CD4-positive, alpha-beta T cell treated with Interleukin-15 for 1 hour (primary cell): ENCODE measurements around the gene SLC16A6.
"Not testable (repeated sequence)": the region's sequence is repeated elsewhere in the genome, so short reads cannot be mapped to it uniquely, and the experiment has no call there.

Source experiments
- DNase-seq: peaks from one replicate; pipeline ENCODE4 v3.0.0-alpha.2; 2020

The SLC16A6 gene, protein sequence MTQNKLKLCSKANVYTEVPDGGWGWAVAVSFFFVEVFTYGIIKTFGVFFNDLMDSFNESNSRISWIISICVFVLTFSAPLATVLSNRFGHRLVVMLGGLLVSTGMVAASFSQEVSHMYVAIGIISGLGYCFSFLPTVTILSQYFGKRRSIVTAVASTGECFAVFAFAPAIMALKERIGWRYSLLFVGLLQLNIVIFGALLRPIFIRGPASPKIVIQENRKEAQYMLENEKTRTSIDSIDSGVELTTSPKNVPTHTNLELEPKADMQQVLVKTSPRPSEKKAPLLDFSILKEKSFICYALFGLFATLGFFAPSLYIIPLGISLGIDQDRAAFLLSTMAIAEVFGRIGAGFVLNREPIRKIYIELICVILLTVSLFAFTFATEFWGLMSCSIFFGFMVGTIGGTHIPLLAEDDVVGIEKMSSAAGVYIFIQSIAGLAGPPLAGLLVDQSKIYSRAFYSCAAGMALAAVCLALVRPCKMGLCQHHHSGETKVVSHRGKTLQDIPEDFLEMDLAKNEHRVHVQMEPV

DNA sequence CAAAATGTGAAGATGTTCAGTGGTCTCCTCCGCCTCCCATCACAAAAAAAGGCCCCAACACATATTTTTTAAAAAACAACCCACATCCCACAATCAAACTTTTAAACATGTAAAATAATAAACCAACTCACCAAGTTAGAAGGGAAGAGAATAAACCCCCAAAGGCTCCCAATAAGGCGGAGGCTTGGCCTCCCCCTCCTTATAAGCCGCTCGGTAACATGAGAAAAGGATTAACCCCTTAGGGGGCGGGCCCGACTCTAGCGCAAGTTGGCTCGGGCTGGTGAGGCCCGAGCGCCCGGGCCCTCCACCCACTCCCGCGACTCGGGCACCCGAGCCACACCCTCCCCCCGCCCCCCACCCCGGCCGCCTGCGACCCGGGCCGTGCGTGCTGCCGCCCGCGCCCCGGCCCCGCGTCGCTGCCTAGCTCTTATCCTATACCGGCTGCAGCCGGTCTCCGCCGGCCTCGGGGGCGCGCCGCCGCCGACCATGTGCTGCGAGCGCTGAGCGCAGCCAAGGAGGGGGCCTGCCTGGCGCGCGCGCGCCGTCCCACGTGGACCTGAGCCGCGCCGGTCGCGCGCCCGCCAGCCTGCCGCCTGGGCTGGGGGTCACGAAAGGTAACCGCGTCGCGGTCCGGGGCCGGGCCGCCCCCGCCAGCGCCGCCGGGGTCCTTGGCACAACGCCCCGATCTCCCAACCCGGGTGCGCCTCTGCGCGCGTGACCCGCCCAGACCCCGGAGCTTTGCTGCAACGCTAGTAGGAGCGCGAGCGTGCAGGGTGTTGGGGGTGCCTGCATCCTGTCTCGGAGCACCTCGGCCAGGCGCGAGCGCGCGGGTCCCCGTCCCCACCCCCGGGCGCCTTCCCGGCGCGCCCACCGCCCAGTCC lies at the start of gene SLC16A6, which contains the start of gene ARSG:
Gene SLC16A6, minus strand, starts transcription at position 173 of the 881 bp plus-strand sequence. CDS start 12,807 bp downstream, outside the sequence.
Gene ARSG, plus strand, starts transcription at position 541 of the 881 bp plus-strand sequence. CDS start 15,999 bp downstream, outside the sequence.
- peak; percentile 86 for DNase-seq

DNA sequence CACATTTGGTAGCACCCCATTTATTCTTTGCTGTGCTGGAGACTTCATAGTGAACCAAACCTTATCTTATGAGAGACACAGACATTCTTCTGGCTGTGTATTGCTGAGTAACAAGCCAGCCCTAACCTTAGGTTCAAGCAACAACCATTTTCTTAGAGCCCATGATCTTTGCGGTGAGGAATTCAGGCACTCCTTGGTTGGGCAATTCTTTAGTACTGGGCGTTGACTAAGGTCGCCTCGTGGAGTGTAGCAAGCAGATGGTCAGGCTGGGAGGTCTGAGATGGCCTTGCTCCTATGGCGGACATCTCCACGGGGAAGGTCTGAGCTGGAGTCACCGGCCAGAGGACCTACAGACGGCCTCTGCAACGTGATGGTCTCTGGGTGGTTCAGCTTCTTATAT lies 43.5 kb upstream of the SLC16A6 start:
- DNase-seq: no peak

DNA sequence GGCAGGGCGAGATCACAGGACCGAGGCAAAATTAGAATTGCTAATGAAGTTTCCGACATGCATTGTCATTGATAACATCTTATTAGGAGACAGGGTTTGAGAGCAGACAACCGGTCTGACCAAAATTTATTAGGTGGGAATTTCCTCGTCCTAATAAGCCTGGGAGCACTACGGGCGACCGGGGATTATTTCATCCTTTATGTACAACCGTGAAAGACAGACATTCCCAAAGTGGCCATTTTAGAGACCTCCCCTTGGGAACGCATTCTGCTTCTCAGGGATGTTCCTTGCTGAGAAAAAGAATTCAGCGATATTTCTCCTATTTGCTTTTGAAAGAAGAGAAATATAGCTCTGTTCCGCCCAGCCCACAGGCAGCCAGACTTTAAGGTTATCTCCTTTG lies 41.0 kb upstream of the SLC16A6 start:
- not testable (repeated sequence) for DNase-seq

DNA sequence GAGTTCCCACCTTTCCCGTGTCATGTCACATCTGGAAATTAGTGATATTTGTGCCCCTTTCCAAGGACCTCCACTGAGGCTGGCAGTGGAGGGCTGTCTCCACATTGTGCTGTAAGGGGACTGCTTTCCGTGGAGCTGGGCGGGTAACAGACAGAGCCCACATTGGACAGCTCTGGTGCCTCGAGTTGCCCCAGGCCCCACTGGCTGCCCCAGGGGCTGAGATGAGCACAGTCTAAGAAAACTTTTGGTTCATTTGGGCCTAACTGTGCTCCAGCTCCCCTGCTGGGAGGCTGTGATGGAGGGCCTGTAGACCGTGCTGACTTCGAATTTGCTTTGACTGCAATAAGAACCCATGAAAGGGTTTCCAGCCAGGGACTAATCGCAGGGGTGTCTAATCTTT lies 38.4 kb upstream of the SLC16A6 start:
- DNase-seq: no peak

DNA sequence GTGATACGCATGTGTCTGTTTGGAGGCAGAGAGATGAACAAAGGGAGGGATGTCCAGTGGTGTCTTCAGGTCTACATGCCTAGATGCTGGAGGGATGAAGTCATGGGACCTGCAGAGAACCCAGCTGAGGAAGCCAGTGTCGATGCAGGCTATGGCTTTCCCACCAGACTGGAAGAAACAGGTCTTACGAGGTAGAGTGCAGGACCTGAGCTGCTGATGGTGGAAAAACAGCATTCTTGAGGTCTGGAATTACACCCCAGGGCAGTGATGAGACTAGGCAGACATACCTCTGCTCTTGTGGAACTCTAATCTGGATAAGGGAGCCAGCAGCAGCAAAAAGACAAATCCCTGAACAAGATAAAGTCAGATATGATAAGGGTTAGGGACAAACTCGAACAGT lies 37.7 kb upstream of the SLC16A6 start:
- no peak for DNase-seq

DNA sequence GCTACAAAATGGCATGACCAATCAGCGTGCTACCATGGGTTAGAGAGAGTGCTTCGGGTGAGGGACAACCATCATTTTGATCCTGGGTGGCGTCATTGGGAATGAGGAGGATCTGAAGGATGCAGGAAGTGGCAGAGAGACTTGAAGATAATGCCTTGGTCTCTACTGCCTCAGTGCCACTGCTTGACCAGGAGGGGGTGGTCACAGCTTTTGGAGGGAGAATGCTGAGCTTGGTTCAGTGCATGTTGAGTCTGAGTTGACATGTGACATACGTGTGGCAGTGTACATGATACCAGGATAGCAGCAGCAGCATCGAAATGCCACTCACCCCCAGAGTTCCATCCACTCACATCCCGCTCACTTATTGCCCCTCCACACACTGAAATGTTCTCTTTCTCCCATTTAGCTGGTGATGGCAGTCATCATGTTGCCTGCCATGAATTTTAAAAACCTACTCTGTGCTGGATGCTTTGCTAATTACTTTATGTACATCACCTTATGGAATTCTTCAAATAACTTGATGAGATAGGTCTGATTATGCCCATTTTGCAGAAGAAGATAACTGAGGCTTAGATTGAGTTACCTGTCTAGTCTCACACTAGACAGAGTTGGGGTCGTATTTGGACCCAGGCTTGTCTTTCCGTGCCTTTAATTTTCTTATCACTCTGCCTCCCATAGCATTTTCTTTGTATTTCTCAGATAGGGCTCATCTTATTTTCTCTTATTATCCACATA lies 37.1 kb upstream of the SLC16A6 start:
- no peak for DNase-seq

DNA sequence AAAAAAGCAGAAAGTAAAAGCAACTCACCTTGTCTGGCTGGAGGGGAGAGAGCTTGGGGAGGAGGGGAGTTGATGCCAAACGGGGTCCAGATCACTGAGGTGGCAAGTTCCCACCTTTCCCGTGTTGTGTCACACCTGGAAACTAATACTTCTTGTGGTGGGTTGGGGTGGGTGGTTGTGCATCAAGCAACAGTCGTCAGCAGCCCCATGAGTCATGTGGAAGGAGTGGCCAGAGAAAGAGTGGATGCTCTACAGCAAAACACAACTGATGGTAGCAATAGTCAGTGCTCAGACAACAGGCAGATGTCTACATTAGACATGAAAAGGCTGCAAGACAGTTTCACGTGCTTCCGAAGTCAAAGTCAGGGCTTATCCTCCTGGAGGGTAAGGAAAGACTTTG lies 35.8 kb upstream of the SLC16A6 start:
- DNase-seq: no peak

DNA sequence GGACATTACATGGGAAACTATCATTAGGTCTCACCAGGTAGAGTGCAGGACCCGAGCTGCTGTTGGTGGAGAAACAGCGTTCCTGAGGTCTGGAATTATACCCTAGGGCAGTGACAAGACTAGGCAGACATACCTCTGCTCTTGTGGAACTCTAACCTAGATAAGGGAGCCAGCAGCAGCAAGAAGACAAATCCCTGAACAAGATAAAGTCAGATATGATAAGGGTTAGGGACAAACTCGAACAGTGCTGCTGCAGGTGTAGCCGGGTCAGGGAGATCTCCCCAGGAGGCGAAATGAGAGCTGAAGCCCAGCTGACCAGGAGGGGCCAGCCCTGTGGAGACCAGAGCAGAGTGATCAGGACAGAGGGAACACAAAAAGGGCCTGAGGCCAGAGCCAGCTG lies 35.0 kb upstream of the SLC16A6 start:
- no peak for DNase-seq

DNA sequence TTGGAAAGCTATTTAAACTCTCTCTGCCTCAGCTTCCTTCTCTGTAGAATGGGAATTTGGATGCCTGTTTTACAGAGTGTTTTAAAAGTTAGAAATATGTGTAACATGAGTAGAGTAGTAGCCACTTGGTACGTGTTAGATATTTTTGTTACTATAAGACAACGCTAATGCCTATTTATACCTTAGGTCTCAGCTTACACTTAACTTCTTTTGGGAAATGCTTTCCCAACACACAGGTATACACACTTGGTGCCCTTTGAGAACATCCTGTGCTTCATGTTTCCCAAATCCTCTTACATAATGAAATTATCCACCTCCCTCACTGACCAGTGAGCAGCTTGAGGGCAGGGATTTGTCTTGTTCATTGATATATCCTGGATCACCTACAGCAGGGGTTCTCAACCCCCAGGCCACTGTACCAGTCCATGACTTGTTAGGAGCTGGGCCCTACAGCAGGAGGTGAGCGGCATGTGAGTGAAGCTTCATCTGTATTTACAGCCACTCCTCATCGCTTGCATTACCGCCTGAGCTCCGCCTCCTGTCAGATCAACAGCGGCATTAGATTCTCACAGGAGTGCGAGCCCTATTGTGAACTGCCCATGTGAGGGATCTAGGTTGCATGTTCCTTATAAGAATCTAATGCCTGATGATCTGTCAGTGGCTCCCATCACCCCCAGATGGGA lies 33.9 kb upstream of the SLC16A6 start:
- DNase-seq: no peak

DNA sequence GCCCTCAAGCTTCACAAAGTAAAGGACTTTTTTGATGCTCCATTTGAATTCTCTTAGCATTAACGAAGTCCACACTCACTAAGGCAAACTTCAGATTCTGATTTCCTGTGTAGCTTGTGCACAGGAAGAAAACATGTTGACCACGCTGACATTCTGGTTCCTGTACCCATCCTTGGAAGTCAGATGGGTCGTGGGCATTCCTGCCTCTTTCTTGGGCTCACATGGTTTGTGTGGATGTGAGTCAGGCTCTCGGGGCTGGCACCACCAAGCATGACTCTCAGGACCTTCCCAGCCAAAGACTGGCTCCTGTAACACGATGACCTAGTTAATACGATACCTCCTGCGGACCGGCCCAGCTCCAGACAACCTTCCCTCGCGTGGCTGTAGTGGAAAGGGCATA lies 33.2 kb upstream of the SLC16A6 start:
- DNase-seq: no peak

DNA sequence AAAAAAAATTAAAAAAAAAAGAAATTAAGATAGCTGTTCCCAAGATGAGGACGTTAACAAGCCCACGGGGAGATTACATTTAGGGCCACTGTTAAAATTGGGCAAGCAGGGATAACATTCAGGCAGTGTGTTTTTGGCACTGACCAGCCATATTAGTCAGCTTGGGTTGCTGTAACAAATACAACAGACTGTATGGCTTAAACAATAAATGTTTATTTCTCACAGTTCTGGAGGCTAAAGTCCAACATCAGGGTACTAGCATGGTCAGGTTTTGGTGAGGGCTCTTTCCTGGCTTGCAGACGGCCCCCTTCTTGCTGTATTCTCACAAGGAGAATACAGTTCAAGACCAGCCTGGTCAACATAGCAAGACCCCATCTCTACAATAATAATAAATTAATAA lies 31.7 kb upstream of the SLC16A6 start:
- no peak for DNase-seq

DNA sequence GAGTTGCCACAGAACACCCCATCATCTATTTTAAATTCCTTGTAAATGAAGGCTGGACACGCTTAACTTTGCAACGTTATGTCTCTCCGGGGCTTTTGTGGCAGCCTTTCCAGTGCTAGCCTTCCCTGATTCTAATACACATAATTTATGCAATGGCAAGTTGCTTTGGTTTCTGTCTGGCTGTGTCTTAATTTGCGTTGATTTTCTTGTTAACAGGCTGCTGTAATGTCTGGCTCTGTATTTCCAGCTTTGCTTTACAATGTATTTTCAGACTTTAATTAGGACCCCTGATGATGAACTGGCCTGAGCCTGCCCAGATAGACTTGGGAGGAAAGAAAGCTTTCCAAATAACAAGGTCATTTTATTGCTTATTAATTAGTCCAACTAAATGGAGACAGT lies 30.6 kb upstream of the SLC16A6 start:
- DNase-seq: no peak

DNA sequence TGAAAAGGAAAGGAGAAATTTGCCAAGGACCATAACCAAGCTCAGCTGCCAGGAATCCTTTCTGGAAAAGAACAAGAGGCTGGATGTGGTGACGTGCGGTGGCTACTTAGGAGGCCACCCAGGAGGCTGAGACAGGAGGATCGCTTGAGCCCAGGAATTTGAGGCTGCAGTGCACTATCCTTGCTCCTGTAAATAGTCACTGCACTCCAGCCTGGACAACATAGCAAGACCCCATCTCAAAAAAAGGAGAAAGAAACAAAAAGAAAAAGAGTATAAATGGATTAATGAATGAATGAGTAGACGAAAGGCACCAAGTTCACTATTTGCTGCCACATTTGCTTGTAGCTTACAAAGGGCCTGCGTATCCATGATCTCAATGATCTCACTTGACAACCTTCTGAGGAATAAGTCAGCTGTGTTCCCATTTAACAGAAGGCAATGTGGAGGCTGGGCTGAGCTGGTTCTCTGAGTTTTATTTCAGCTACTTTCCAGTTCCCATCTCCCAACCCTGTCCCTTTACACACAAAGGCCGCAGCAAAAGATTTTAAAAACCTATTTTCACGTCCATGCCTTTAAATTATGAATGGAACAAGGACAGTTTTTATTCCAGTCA lies 30.1 kb upstream of the SLC16A6 start:
- DNase-seq: no peak

DNA sequence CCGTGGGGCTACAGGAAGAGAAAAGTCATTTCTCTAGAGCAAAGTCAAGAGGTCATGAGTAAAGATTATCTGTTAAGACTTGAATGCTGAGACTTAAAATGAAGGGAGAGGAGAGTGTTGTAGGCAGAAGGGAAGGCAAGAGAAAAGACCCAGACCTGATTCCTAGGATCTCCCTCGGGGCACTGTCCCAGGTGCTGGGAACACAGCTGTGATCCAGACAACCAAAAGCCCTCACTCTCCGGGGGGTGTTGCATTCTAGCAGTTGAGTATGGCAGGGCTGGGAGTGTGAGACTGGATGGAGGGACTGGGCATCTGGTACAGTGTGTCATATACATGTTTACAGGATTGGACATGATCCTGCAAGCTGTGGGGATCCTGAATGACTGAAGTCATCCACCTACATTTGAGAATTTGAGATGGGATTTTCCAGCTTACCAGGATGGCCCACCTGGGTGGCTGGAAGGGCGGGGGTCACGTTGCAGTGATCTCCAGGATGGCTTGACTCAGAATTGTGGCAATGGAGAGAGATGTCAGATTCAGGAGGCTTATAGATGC lies 29.5 kb upstream of the SLC16A6 start:
- DNase-seq: no peak

DNA sequence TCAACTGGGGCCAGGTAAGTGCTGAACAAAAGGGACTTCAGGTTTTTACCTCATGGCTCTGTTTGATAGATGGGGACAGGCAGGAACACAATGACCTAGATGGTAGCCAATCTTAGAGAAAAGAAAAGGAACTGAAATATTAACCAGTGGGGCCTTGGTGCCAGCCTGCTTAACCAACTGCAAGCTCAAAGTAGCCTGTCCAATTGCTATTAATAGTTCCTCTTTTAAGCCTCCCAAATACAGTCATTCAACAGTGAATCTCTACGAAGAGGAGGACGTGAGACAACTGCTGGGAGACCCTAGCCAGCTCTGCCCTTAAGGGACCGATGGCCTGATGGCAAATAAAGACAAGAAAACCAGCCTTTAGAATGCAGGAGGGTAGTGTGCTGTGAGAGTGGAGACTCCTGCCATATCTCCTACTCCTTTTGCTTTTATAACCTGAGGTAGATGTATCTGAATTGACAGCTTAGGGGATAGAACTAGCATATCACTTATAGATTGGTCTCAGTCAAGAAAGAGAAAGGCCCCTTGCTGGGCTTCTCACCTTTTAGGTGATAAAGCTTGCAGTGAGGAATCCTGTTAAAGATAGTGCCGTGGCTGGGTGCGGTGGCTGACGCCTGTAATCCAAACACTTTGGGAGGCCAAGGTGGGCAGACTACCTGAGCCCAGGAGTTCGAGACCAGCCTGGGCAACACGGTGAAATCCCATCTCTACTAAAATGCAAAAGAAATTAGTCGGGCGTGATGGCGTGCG lies 28.7 kb upstream of the SLC16A6 start:
- no peak for DNase-seq

DNA sequence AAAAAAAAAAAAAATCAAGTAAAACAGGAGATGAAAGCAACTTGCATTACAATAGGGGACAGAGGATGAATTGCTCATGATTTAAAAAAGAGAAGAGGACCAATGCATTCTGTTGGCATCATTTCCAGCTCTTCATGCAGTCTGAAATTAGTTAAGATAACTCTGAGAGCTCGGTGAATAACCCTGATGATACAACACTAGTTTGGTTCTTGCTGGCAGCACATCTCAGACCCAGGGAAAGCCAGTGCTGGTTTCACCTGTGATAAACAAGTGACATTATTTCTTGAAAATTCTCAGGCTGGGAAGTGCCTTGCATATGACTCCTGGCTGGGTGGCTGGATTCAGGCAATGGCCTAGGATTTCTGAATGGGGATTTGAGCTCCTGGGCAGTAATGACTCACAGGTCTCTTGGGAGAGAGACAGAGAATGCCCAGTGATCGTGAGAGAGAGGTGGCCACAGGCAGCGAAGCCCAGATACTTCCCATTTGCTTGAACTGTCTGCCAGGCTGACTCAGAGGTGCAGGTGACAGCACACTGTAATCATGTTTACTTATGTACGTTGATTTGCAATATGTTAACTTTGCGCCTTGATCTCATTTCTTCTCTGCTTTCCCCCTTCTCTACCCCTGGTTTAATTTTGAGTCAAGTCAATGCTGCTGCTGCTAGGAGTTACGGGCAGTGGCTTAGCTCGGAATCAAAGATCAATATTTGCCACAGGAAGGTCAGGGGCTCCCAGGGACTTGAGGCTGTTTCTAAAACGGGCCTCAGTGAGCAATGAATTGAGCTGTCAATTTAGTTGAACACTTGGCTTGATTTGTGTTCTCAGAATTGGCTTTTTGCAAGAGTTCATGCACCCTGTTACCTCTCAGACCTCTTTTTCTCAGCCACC lies 27.4 kb upstream of the SLC16A6 start:
- peak; percentile 66 for DNase-seq

DNA sequence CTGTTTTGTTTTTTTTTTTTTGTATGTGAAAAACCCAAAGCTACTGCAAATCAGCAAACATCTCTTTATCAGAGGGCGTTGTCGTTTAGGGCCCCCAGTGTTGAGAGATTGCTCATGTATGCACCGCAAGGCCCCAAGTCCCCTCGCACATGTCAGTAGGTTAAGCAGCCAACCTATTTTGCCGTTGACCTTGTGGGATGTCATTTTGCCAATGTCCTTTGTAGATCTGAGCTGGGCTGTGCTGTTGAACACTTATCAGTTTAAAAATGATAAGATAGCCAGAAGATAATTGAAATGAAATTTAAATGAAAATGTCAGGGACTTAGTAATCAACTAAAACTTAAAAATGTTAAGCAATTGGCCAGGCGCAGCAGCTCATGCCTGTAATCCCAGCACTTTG lies 26.5 kb upstream of the SLC16A6 start:
- no peak for DNase-seq

DNA sequence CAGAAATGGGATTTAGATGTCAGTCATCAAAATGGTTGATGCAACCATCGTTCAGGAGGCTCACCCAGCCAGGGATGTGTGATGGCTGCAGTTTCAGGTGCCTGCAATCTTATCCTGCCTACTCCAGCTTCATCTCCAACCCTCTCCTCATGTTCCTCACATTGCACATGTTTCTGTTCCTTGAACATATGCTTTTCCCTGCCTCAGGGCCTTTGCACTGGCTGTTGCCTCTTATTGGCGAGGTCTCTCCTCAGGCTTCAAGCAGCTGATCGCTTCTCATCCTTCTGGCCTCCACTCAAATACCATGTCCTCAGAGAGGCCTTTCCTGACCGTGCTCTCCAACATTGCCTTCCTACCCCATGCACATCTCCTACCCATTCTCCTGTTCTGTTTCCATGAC lies 25.0 kb upstream of the SLC16A6 start:
- DNase-seq: no peak

DNA sequence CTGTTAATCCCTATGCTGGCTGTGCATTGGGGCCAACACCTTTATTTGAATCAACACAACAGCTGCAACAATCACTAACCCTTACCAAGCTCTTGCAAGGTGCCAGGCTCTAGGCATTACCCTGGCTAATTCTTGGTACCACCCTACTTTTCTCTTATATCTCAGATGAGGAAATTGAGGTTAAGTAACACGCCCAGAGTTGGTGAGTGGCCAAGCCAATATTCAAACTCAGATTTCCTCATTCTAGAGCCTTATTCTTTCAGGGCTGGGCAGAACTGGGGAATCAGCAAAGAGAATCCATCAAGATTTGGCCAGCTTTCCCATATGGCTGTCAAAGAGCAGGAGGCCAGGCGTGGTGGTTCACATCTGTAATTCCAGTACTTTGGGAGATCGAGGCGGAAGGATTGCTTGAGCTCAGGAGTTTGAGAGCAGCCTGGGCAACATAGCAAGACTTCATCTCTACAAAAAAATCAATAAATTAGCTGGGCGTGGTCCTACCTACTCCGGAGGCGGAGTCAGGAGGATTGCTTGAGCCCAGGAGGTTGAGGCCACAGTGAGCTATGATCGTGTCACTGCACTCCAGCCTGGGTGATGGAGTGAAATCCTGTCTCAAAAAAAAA lies 24.1 kb upstream of the SLC16A6 start:
- DNase-seq: peak; percentile 41
